Left ventricle myocardium inferior (tissue), 1 donor: ENCODE data around the gene FLRT1. TPM values are rescaled to one million over a fixed set of nuclear protein-coding genes. Genes with fewer than 3 reads are reported as not detected.

Source experiments
- DNase-seq: peaks from one replicate; pipeline ENCODE4 v3.0.0-alpha.2; 2020
- H3K27ac ChIP-seq: fragments of 200-600 bp; replicated peaks from 2 replicates; pipeline ENCODE4 v1.8.0; 2021
- H3K27me3 ChIP-seq: fragments of 200-600 bp; 2 replicates; pipeline ENCODE4 v1.8.0; 2021; ENCODE audit warnings: low read depth
- H3K36me3 ChIP-seq: fragments of 200-600 bp; 2 replicates; pipeline ENCODE4 v1.8.0; 2021
- H3K4me1 ChIP-seq: fragments of 200-600 bp; 2 replicates; pipeline ENCODE4 v1.8.0; 2021
- H3K4me3 ChIP-seq: fragments of 200-600 bp; 2 replicates; pipeline ENCODE4 v1.8.0; 2021; ENCODE audit warnings: mild to moderate bottlenecking, moderate library complexity
- H3K9me3 ChIP-seq: fragments of 200-600 bp; replicated peaks from 2 replicates; pipeline ENCODE4 v1.8.0; 2021
- CTCF ChIP-seq: fragments of 200-600 bp; IDR thresholded peaks from 2 replicates; pipeline ENCODE4 v1.8.0; 2021; ENCODE audit warnings: antibody characterized with exemption, mild to moderate bottlenecking, borderline replicate concordance
- intact Hi-C: fragments of 100-400 bp; cut with micrococcal nuclease; formaldehyde crosslinking; loops from one replicate; pipeline ENCODE4 v1.11.0; 2022
- total RNA-seq: library from RNA; stranded (reverse); fragmentation: NEBNext Ultra II Directional; extraction: Animal tissue kit (Norgen Biotek cat#: 25700); gene quantifications from one replicate; pipeline ENCODE4 v1.2.1, GENCODE V29; 2021
- donor health status: DM: no; HTN: yes; CAD: no; lungs with severe emphysema.

FLRT1 gene
- total RNA-seq, 1 donor from 2014 or later: 0.44 TPM

- TF ChIP-seq CTCF: no peak
- Histone ChIP-seq H3K4me1 (peaks cover 32% of the 10 kb centered on the region), H3K4me3 (peak overlapping the region; percentile 62), H3K9me3 (no peaks in the 10 kb centered on the region), H3K36me3 (no peaks in the 10 kb centered on the region), H3K27me3 (no peaks in the 10 kb centered on the region), H3K27ac (peak overlapping the region; percentile 64)
- DNase-seq: no peak
- intact Hi-C loops: no loop called here
Observed at GRCh38 chr11:64007160-64007628, 28.5 kb upstream of the FLRT1 start.

GRCh38 chr11:64007629-64008282 lies 28.0 kb upstream of the FLRT1 start:
- peak overlapping the region; percentile 62 for H3K4me3 ChIP-seq
- H3K9me3 ChIP-seq: no peaks in the 10 kb centered on the region
- H3K27me3 ChIP-seq: no peaks in the 10 kb centered on the region
- intact Hi-C loops: no loop called here
- H3K36me3 ChIP-seq: no peaks in the 10 kb centered on the region
- TF ChIP-seq CTCF: peak; percentile 53
- H3K27ac ChIP-seq: peak overlapping the region; percentile 64
- DNase-seq: peak; percentile 84
- H3K4me1 ChIP-seq: peaks cover 27% of the 10 kb centered on the region

GRCh38 chr11:64008283-64008913 lies 27.3 kb upstream of the FLRT1 start:
- H3K4me1 ChIP-seq: peaks cover 26% of the 10 kb centered on the region
- H3K9me3 ChIP-seq: no peaks in the 10 kb centered on the region
- no peak for DNase-seq
- peak overlapping the region; percentile 64 for H3K27ac ChIP-seq
- H3K27me3 ChIP-seq: no peaks in the 10 kb centered on the region
- no peak for TF ChIP-seq CTCF
- H3K4me3 ChIP-seq: peak overlapping the region; percentile 62
- no peaks in the 10 kb centered on the region for H3K36me3 ChIP-seq
- intact Hi-C loops: no loop called here

GRCh38 chr11:64008914-64009633 lies 26.7 kb upstream of the FLRT1 start:
- no peaks in the 10 kb centered on the region for H3K27me3 ChIP-seq
- no peak overlapping the region for H3K27ac ChIP-seq
- H3K4me3 ChIP-seq: no peak overlapping the region
- peaks cover 19% of the 10 kb centered on the region for H3K4me1 ChIP-seq
- TF ChIP-seq CTCF: no peak
- H3K9me3 ChIP-seq: no peaks in the 10 kb centered on the region
- no peaks in the 10 kb centered on the region for H3K36me3 ChIP-seq
- intact Hi-C loops: no loop called here
- DNase-seq: no peak

GRCh38 chr11:64009710-64010109 lies 26.0 kb upstream of the FLRT1 start:
- no peak for TF ChIP-seq CTCF
- no peak overlapping the region for H3K4me3 ChIP-seq
- intact Hi-C loops: no loop called here
- H3K36me3 ChIP-seq: no peaks in the 10 kb centered on the region
- peaks cover 19% of the 10 kb centered on the region for H3K4me1 ChIP-seq
- H3K9me3 ChIP-seq: no peaks in the 10 kb centered on the region
- DNase-seq: no peak
- H3K27me3 ChIP-seq: no peaks in the 10 kb centered on the region
- no peak overlapping the region for H3K27ac ChIP-seq
